H9 (cell line): ENCODE data around the gene KRTAP5-4. TPM values are rescaled to one million over a fixed set of nuclear protein-coding genes. Genes with fewer than 3 reads are reported as not detected.

ENCODE experiments used
- DNase-seq: peaks from one replicate; pipeline ENCODE4 v3.0.0-alpha.2; 2017
- H2AFZ ChIP-seq: one replicate; pipeline ENCODE4 v1.6.1; 2013; ENCODE audit warnings: mild to moderate bottlenecking, low read length, control low read depth, moderate library complexity
- H2AK5ac ChIP-seq: 2 replicates; pipeline ENCODE4 v1.6.1; 2013; ENCODE audit warnings: low read length, control low read depth, mixed read lengths; ENCODE audit not compliant: insufficient read length
- H2BK120ac ChIP-seq: one replicate; pipeline ENCODE4 v1.6.1; 2013; ENCODE audit warnings: low read depth, mild to moderate bottlenecking, low read length, control low read depth, inconsistent platforms; ENCODE audit not compliant: poor library complexity, severe bottlenecking
- H2BK12ac ChIP-seq: 2 replicates; pipeline ENCODE4 v1.6.1; 2013; ENCODE audit warnings: low read length, control low read depth, mixed read lengths, low read depth; ENCODE audit not compliant: insufficient read length
- H2BK15ac ChIP-seq: 2 replicates; pipeline ENCODE4 v1.6.1; 2013; ENCODE audit warnings: low read depth, low read length, control low read depth
- H2BK20ac ChIP-seq: one replicate; pipeline ENCODE4 v1.6.1; 2013; ENCODE audit warnings: low read depth, mild to moderate bottlenecking, low read length, control low read depth, inconsistent platforms; ENCODE audit not compliant: poor library complexity, severe bottlenecking
- H2BK5ac ChIP-seq: 2 replicates; pipeline ENCODE4 v1.6.1; 2013; ENCODE audit warnings: low read length, control low read depth, mixed read lengths; ENCODE audit not compliant: insufficient read length
- H3K14ac ChIP-seq: 2 replicates; pipeline ENCODE4 v1.6.1; 2013; ENCODE audit warnings: low read length, control low read depth; ENCODE audit not compliant: insufficient read depth
- H3K18ac ChIP-seq: 2 replicates; pipeline ENCODE4 v1.6.1; 2013; ENCODE audit warnings: low read depth, mild to moderate bottlenecking, mixed read lengths, low read length, control low read depth; ENCODE audit not compliant: insufficient read length
- H3K23ac ChIP-seq: 2 replicates; pipeline ENCODE4 v1.6.1; 2013; ENCODE audit warnings: low read length, control low read depth, mixed read lengths, low read depth; ENCODE audit not compliant: insufficient read length
- H3K23me2 ChIP-seq: 2 replicates; pipeline ENCODE4 v1.6.1; 2013; ENCODE audit warnings: low read depth, mild to moderate bottlenecking, mixed read lengths, low read length, control low read depth; ENCODE audit not compliant: insufficient read length, poor library complexity, severe bottlenecking
- H3K27ac ChIP-seq: 2 replicates; pipeline ENCODE4 v1.5.1; 2013; ENCODE audit warnings: low read length, control low read depth, mixed read lengths, low read depth; ENCODE audit not compliant: insufficient read length
- H3K27me3 ChIP-seq: 2 replicates; pipeline ENCODE4 v1.6.1; 2013; ENCODE audit warnings: low read length, control low read depth, inconsistent platforms; ENCODE audit not compliant: insufficient read depth
- H3K4ac ChIP-seq: 2 replicates; pipeline ENCODE4 v1.6.1; 2013; ENCODE audit warnings: low read depth, mild to moderate bottlenecking, control low read depth, inconsistent platforms, low read length, moderate library complexity
- H3K4me1 ChIP-seq: 2 replicates; pipeline ENCODE4 v1.6.1; 2013; ENCODE audit warnings: low read length, control low read depth, inconsistent platforms; ENCODE audit not compliant: insufficient read depth
- H3K4me2 ChIP-seq: 2 replicates; pipeline ENCODE4 v1.6.1; 2013; ENCODE audit warnings: low read length, control low read depth, mixed read lengths; ENCODE audit not compliant: insufficient read length, insufficient read depth
- H3K56ac ChIP-seq: 2 replicates; pipeline ENCODE4 v1.6.1; 2013; ENCODE audit warnings: low read depth, mild to moderate bottlenecking, mixed read lengths, low read length, control low read depth; ENCODE audit not compliant: insufficient read length
- H3K79me1 ChIP-seq: 2 replicates; pipeline ENCODE4 v1.6.1; 2013; ENCODE audit warnings: low read depth, mild to moderate bottlenecking, moderate library complexity, low read length, control low read depth, inconsistent platforms; ENCODE audit not compliant: insufficient read depth, poor library complexity, severe bottlenecking
- H3K79me2 ChIP-seq: 2 replicates; pipeline ENCODE4 v1.6.1; 2013; ENCODE audit warnings: low read length, control low read depth, inconsistent platforms; ENCODE audit not compliant: insufficient read depth
- H3K9ac ChIP-seq: 2 replicates; pipeline ENCODE4 v1.6.1; 2013; ENCODE audit warnings: low read length, control low read depth, mixed read lengths; ENCODE audit not compliant: insufficient read length; ENCODE audit errors: extremely low read depth
- H3K9me3 ChIP-seq: one replicate; pipeline ENCODE4 v1.6.1; 2013; ENCODE audit warnings: low read depth, low read length, inconsistent platforms; ENCODE audit not compliant: control insufficient read depth
- H3T11ph ChIP-seq: one replicate; pipeline ENCODE4 v1.6.1; 2013; ENCODE audit warnings: mild to moderate bottlenecking, low read length, control low read depth, inconsistent platforms
- H4K20me1 ChIP-seq: one replicate; pipeline ENCODE4 v1.6.1; 2013; ENCODE audit not compliant: control insufficient read depth, insufficient read length, insufficient read depth
- H4K5ac ChIP-seq: 2 replicates; pipeline ENCODE4 v1.6.1; 2013; ENCODE audit warnings: low read depth, mild to moderate bottlenecking, mixed read lengths, low read length, control low read depth; ENCODE audit not compliant: insufficient read length
- H4K8ac ChIP-seq: replicated peaks from 2 replicates; pipeline ENCODE4 v1.6.1; 2013; ENCODE audit warnings: low read length, control low read depth, mixed read lengths, low read depth; ENCODE audit not compliant: insufficient read length
- H4K91ac ChIP-seq: 2 replicates; pipeline ENCODE4 v1.6.1; 2013; ENCODE audit warnings: low read depth, mild to moderate bottlenecking, moderate library complexity, mixed read lengths, low read length, control low read depth; ENCODE audit not compliant: insufficient read length
- H3K27ac Mint-ChIP-seq, 3 experiments: 2 replicates in 2 of 3; 3 replicates in 1 of 3; pipeline ENCODE4 v1.8.0; 2020 to 2021; ENCODE audit warnings: mixed read lengths in 3 of 3, mild to moderate bottlenecking in 1 of 3, moderate library complexity in 1 of 3
- H3K27me3 Mint-ChIP-seq: 2 replicates; pipeline ENCODE4 v1.8.0; 2021; ENCODE audit warnings: low read depth, mild to moderate bottlenecking, moderate library complexity, mixed read lengths
- H3K36me3 Mint-ChIP-seq, 3 experiments: 2 replicates in 2 of 3; 3 replicates in 1 of 3; pipeline ENCODE4 v1.8.0; 2020 to 2021; ENCODE audit warnings: low read depth in 3 of 3, mixed read lengths in 3 of 3; ENCODE audit not compliant: insufficient read depth in 1 of 3
- H3K4me1 Mint-ChIP-seq, 2 experiments: 2 replicates each; pipeline ENCODE4 v1.8.0; 2020; ENCODE audit warnings: mixed read lengths in 2 of 2
- H3K4me3 Mint-ChIP-seq, 2 experiments: 2 replicates in 1 of 2; 3 replicates in 1 of 2; pipeline ENCODE4 v1.8.0; 2020 to 2021; ENCODE audit warnings: mild to moderate bottlenecking in 2 of 2, mixed read lengths in 2 of 2, moderate library complexity in 1 of 2
- H3K9me3 Mint-ChIP-seq, 2 experiments: 2 replicates in 1 of 2; 3 replicates in 1 of 2; pipeline ENCODE4 v1.8.0; 2020; ENCODE audit warnings: mild to moderate bottlenecking in 2 of 2, mixed read lengths in 2 of 2, moderate library complexity in 1 of 2
- CTCF ChIP-seq: fragments of 200-600 bp; sonication (generic); conservative IDR thresholded peaks from 3 replicates; pipeline ENCODE4 v1.8.0; 2021; ENCODE audit warnings: antibody characterized with exemption, mild to moderate bottlenecking
- WGBS: extraction: QIAGEN DNeasy Blood & Tissue Kit; methylation state at CpG from one replicate; pipeline ENCODE4 v1.1.7; 2013; ENCODE audit warnings: missing lambda C conversion rate, low lambda C conversion rate, mixed read lengths; ENCODE audit not compliant: insufficient read length; ENCODE audit errors: extremely low coverage; 5-methylcytosine and 5-hydroxymethylcytosine counted together
- total RNA-seq: library from RNA; stranded (reverse); gene quantifications from 2 replicates; pipeline ENCODE4 v1.2.1, GENCODE V29; 2021

Gene KRTAP5-4
- total RNA-seq, 1 experiment from 2014 or later = not detected

DNA sequence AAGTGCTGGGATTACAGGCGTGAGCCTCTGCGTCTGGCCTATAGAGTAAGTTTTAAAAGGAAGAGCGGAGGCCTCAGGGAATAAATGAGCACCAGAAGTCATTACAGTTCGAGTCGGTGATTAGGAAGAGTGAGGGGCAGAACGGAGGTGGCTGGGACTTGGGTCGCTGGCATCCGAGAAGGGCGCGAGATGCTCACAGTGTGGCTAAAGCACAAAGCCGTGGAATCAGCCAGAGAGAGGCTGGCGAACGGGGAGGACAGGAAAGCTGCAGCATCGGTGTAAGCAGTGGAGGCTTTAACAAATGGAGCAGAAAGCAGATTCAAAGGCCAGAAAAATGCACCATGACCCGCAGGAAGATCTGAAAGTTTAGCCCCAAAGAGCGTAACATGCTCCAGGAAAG lies 2.7 kb upstream of the KRTAP5-4 start:
- Histone ChIP-seq H2AK5ac (no peak overlapping the region), H3K27ac (no peak overlapping the region), H3K27me3 (no peaks in the 10 kb centered on the region), H3K9me3 (no peaks in the 10 kb centered on the region), H3K4me2 (no peak overlapping the region), H2AFZ (no peak overlapping the region), H4K91ac (no peak overlapping the region), H3K4me1 (no peaks in the 10 kb centered on the region), H3K18ac (no peak overlapping the region), H3K14ac (no peak overlapping the region), H3K79me2 (no peaks in the 10 kb centered on the region), H3K23me2 (no peaks in the 10 kb centered on the region), H3T11ph (no peak overlapping the region), H2BK20ac (no peak overlapping the region), H4K8ac (no peak overlapping the region), H4K5ac (no peak overlapping the region), H3K23ac (no peak overlapping the region), H2BK5ac (no peak overlapping the region), H2BK15ac (no peak overlapping the region), H3K56ac (no peak overlapping the region), H2BK12ac (no peak overlapping the region), H3K9ac (no peak overlapping the region), H4K20me1 (no peaks in the 10 kb centered on the region), H2BK120ac (no peak overlapping the region), H3K79me1 (no peaks in the 10 kb centered on the region), H3K4ac (no peak overlapping the region)
- no CpG with 5 or more reads among the region's 16 CpGs for whole genome bisulfite sequencing
- no peak overlapping the region; a peak in 2 of 7 replicates for H3K27ac Mint-ChIP-seq
- no peaks in the 10 kb centered on the region for H3K36me3 Mint-ChIP-seq
- H3K9me3 Mint-ChIP-seq = no peaks in the 10 kb centered on the region; a peak in 1 of 5 replicates
- H3K4me1 Mint-ChIP-seq = peaks cover 3 to 11% of the 10 kb centered on the region in 2 experiments
- no peak for DNase-seq
- peaks cover 57% of the 10 kb centered on the region for H3K27me3 Mint-ChIP-seq
- H3K4me3 Mint-ChIP-seq = no peak overlapping the region
- no peak for TF ChIP-seq CTCF
